HG02885 (cell line): ENCODE results near the gene RBSN.

Source experiments
- ATAC-seq: cut with Tn5 transposase; IDR thresholded peaks from one replicate; pipeline ENCODE4 v1.9.1; 2021; ENCODE audit warnings: mild to moderate bottlenecking; ENCODE audit not compliant: unreplicated experiment, poor library complexity

Gene RBSN

GRCh38 chr3:15063656-15064286 is 35.2 kb downstream of the RBSN start:
- ATAC-seq, result peak; percentile 4

GRCh38 chr3:15063238-15063637 is 35.7 kb downstream of the RBSN start:
- ATAC-seq, result no peak

GRCh38 chr3:15060029-15060428 is 38.9 kb downstream of the RBSN start:
- ATAC-seq, result no peak

GRCh38 chr3:15056676-15057404 is 42.1 kb downstream of the RBSN start:
- no peak for ATAC-seq

GRCh38 chr3:15055019-15055557 is 43.9 kb downstream of the RBSN start:
- ATAC-seq, result peak; percentile 53

GRCh38 chr3:15053541-15053940 is 45.4 kb downstream of the RBSN start:
- no peak for ATAC-seq

- no peak for ATAC-seq
Observed at GRCh38 chr3:15052335-15053242, 46.4 kb downstream of the RBSN start.

- ATAC-seq, result peak; percentile 58
Observed at GRCh38 chr3:15051531-15051930, 47.4 kb downstream of the RBSN start.

GRCh38 chr3:15050405-15051092 is 48.4 kb downstream of the RBSN start:
- ATAC-seq, result peak; percentile 79

- ATAC-seq, result no peak
Observed at GRCh38 chr3:15049584-15049983, 49.4 kb downstream of the RBSN start.

GRCh38 chr3:15045667-15046066 is 53.3 kb downstream of the RBSN start:
- no peak for ATAC-seq

- no peak for ATAC-seq
Observed at GRCh38 chr3:15044326-15044725, 54.6 kb downstream of the RBSN start.

- no peak for ATAC-seq
Observed at GRCh38 chr3:15043408-15044171, 55.4 kb downstream of the RBSN start.

- ATAC-seq, result no peak
Observed at GRCh38 chr3:15042936-15043335, 56.0 kb downstream of the RBSN start.

GRCh38 chr3:15041950-15042349 is 57.0 kb downstream of the RBSN start:
- no peak for ATAC-seq

- no peak for ATAC-seq
Observed at GRCh38 chr3:15040844-15041243, 58.1 kb downstream of the RBSN start.

GRCh38 chr3:15038306-15038705 is 60.6 kb downstream of the RBSN start:
- no peak for ATAC-seq

- no peak for ATAC-seq
Observed at GRCh38 chr3:15033103-15033502, 65.8 kb downstream of the RBSN start.

GRCh38 chr3:15032650-15033049 is 66.3 kb downstream of the RBSN start:
- no peak for ATAC-seq
